Esophagus muscularis mucosa (tissue), 4 donors: ENCODE results near the gene PHETA1. TPM values are rescaled to one million over a fixed set of nuclear protein-coding genes. Genes with fewer than 3 reads are reported as not detected.
"Not testable (repeated sequence)": the region's sequence is repeated elsewhere in the genome, so short reads cannot be mapped to it uniquely, and the experiment has no call there.

Experiments
- DNase-seq: peaks from one replicate; pipeline ENCODE4 v3.0.0-alpha.2; 2017; ENCODE audit errors: extremely low spot score
- H3K27ac ChIP-seq, 4 donors: fragments of 200-600 bp; sonication (generic); replicated peaks in 1 of 4; 1 replicate in 3 of 4; 2 replicates in 1 of 4; pipeline ENCODE4 v1.5.1; 2016 to 2019; ENCODE audit warnings: mild to moderate bottlenecking in 1 of 4
- H3K27me3 ChIP-seq, 4 donors: fragments of 200-600 bp; sonication (generic); one replicate each; pipeline versions ENCODE4 v1.5.1 to v1.6.0; 2016 to 2019
- H3K36me3 ChIP-seq, 4 donors: fragments of 200-600 bp; sonication (generic); one replicate each; pipeline ENCODE4 v1.5.1; 2016 to 2019
- H3K4me1 ChIP-seq, 4 donors: fragments of 200-600 bp; sonication (generic); one replicate each; pipeline ENCODE4 v1.5.1; 2016 to 2019
- H3K4me3 ChIP-seq, 4 donors: fragments of 200-600 bp; sonication (generic); 1 replicate in 2 of 4; 2 replicates in 2 of 4; pipeline ENCODE4 v1.5.1; 2016 to 2019; ENCODE audit warnings: mild to moderate bottlenecking in 4 of 4, moderate library complexity in 1 of 4
- H3K9me3 ChIP-seq, 4 donors: fragments of 200-600 bp; sonication (generic); 1 replicate in 3 of 4; 2 replicates in 1 of 4; pipeline ENCODE4 v1.5.1; 2016 to 2019
- CTCF ChIP-seq, 3 experiments: fragments of 200-600 bp in 2 of 3; fragments of 450-650 bp in 1 of 3; sonication (generic) in 2 of 3; IDR thresholded peaks; one replicate each; pipeline ENCODE4 v1.5.1; 2017 to 2019; ENCODE audit warnings: antibody characterized with exemption in 3 of 3, mild to moderate bottlenecking in 2 of 3, moderate library complexity in 1 of 3
- EP300 ChIP-seq: sonication (generic); formaldehyde crosslinking; IDR thresholded peaks from one replicate; pipeline ENCODE4 v1.6.1; 2017; ENCODE audit warnings: antibody characterized with exemption
- POLR2A ChIP-seq: fragments of 450-650 bp; IDR thresholded peaks from one replicate; pipeline ENCODE4 v1.6.1; 2017; ENCODE audit warnings: antibody characterized with exemption, moderate library complexity, mild to moderate bottlenecking, low read depth
- POLR2AphosphoS5 ChIP-seq, 2 donors: sonication (generic); formaldehyde crosslinking; IDR thresholded peaks; one replicate each; pipeline ENCODE4 v1.6.1; 2017; ENCODE audit warnings: antibody characterized with exemption in 2 of 2
- WGBS: methylation state at CpG from one replicate; pipeline ENCODE4 v1.1.5; 2018; 5-methylcytosine and 5-hydroxymethylcytosine counted together
- intact Hi-C: fragments of 100-400 bp; cut with DNase I; formaldehyde crosslinking; loops from one replicate; pipeline ENCODE4 v1.15.1; 2023
- total RNA-seq, 4 donors: library from RNA; depleted of rRNA; stranded (reverse); fragments of >200 nt; gene quantifications; one replicate each; pipeline versions ENCODE4 v1.1.0 to v1.2.1, GENCODE V29; 2016

The PHETA1 gene
- total RNA-seq, 4 donors from 2014 or later, result 5.8 to 15.6 (median 9.5) TPM

GRCh38 chr12:111343181-111343580, 25.7 kb downstream of the PHETA1 start:
- H3K36me3 ChIP-seq, result no peaks in the 10 kb centered on the region
- TF ChIP-seq POLR2AphosphoS5 (IDR thresholded peaks at IDR 0.05), result no peak
- no peak for TF ChIP-seq EP300
- TF ChIP-seq CTCF (IDR thresholded peaks at IDR 0.05), result no peak
- TF ChIP-seq POLR2A, result no peak
- H3K27ac ChIP-seq, result no peak overlapping the region
- H3K4me1 ChIP-seq, result no peaks in the 10 kb centered on the region
- DNase-seq, result no peak
- intact Hi-C loops, result no loop called here
- WGBS, result 75% methylated on average over 1 of the region's 1 CpG
- H3K9me3 ChIP-seq, result peaks cover 0 to 11% (median 8%) of the 10 kb centered on the region in 4 donors
- no peaks in the 10 kb centered on the region for H3K27me3 ChIP-seq
- no peak overlapping the region for H3K4me3 ChIP-seq

- no peaks in the 10 kb centered on the region for H3K36me3 ChIP-seq
- no peak overlapping the region for H3K4me3 ChIP-seq
- intact Hi-C loops, result no loop called here
- no peaks in the 10 kb centered on the region for H3K4me1 ChIP-seq
- peaks cover 0 to 3% (median under 1%) of the 10 kb centered on the region in 4 donors for H3K9me3 ChIP-seq
- no peak for DNase-seq
- 85% methylated on average over 8 of the region's 8 CpGs for WGBS
- TF ChIP-seq CTCF (IDR thresholded peaks at IDR 0.05) (no peak), EP300 (no peak), POLR2A (no peak), POLR2AphosphoS5 (IDR thresholded peaks at IDR 0.05) (no peak)
- H3K27ac ChIP-seq, result no peak overlapping the region
- H3K27me3 ChIP-seq, result no peaks in the 10 kb centered on the region
These were observed 26.5 kb downstream of the PHETA1 start for GRCh38 chr12:111342376-111342775.

- Histone ChIP-seq H3K4me3 (no peak overlapping the region), H3K9me3 (peaks cover 0 to 3% (median 0%) of the 10 kb centered on the region in 4 donors), H3K27ac (no peak overlapping the region), H3K4me1 (no peaks in the 10 kb centered on the region), H3K36me3 (no peaks in the 10 kb centered on the region), H3K27me3 (no peaks in the 10 kb centered on the region)
- WGBS, result 80% methylated on average over 11 of the region's 20 CpGs
- no peak for TF ChIP-seq CTCF (IDR thresholded peaks at IDR 0.05)
- TF ChIP-seq POLR2AphosphoS5 (IDR thresholded peaks at IDR 0.05), result no peak
- TF ChIP-seq POLR2A, result no peak
- no peak for TF ChIP-seq EP300
- DNase-seq, result no peak
- intact Hi-C loops, result no loop called here
These were observed 27.3 kb downstream of the PHETA1 start for GRCh38 chr12:111341426-111342065.

- H3K36me3 ChIP-seq, H3K27me3 ChIP-seq, H3K4me1 ChIP-seq, DNase-seq, H3K4me3 ChIP-seq, H3K9me3 ChIP-seq, H3K27ac ChIP-seq, intact Hi-C loops: not testable (repeated sequence)
- 82% methylated on average over 8 of the region's 8 CpGs for WGBS
These were observed 28.2 kb downstream of the PHETA1 start for GRCh38 chr12:111340680-111341079.

- no peaks in the 10 kb centered on the region for H3K36me3 ChIP-seq
- no peak overlapping the region for H3K27ac ChIP-seq
- no peak overlapping the region for H3K4me3 ChIP-seq
- H3K27me3 ChIP-seq, result no peaks in the 10 kb centered on the region
- peaks cover 0 to 3% (median 0%) of the 10 kb centered on the region in 4 donors for H3K9me3 ChIP-seq
- DNase-seq, result no peak
- H3K4me1 ChIP-seq, result no peaks in the 10 kb centered on the region
- TF ChIP-seq POLR2AphosphoS5 (IDR thresholded peaks at IDR 0.05) (no peak), POLR2A (no peak), CTCF (IDR thresholded peaks at IDR 0.05) (no peak), EP300 (no peak)
- intact Hi-C loops, result no loop called here
- 92% methylated on average over 1 of the region's 1 CpG for WGBS
These were observed 28.7 kb downstream of the PHETA1 start for GRCh38 chr12:111340231-111340630.
